Mucosa of descending colon (tissue), 3 donors: ENCODE measurements around the gene PLA1A. TPM values are rescaled to one million over a fixed set of nuclear protein-coding genes. Genes with fewer than 3 reads are reported as not detected.

Experiments
- ATAC-seq: fragments of 200-7000 bp; cut with Tn5 transposase; one replicate; pipeline ENCODE4 v1.9.1; 2020; ENCODE audit warnings: mild to moderate bottlenecking, moderate library complexity
- DNase-seq, 3 donors: peaks; one replicate each; pipeline ENCODE4 v3.0.0-alpha.2; 2020
- H3K36me3 ChIP-seq: fragments of 200-600 bp; one replicate; pipeline ENCODE4 v1.8.0; 2021; ENCODE audit warnings: low read depth, mild to moderate bottlenecking
- H3K4me1 ChIP-seq: fragments of 200-600 bp; one replicate; pipeline ENCODE4 v1.8.0; 2021; ENCODE audit warnings: low read depth, mild to moderate bottlenecking
- H3K4me3 ChIP-seq: fragments of 200-600 bp; one replicate; pipeline ENCODE4 v1.8.0; 2021; ENCODE audit warnings: mild to moderate bottlenecking
- H3K9me3 ChIP-seq: fragments of 200-600 bp; one replicate; pipeline ENCODE4 v1.8.0; 2021; ENCODE audit warnings: mild to moderate bottlenecking
- CTCF ChIP-seq: fragments of 200-600 bp; IDR thresholded peaks from one replicate; pipeline ENCODE4 v1.8.0; 2022; ENCODE audit warnings: antibody characterized with exemption, mild to moderate bottlenecking
- intact Hi-C, 2 donors: fragments of 100-400 bp; cut with DNase I in 1 of 2; cut with micrococcal nuclease in 1 of 2; formaldehyde crosslinking; loops; one replicate each; pipeline versions ENCODE4 v1.11.0 to v1.11.1; 2022; cut with DNase I, micrococcal nuclease
- total RNA-seq, 3 donors: library from RNA; stranded (reverse); fragmentation: NEBNext Ultra II Directional in 2 of 3; extraction: Animal tissue kit (Norgen Biotek cat#: 25700) in 2 of 3; gene quantifications; one replicate each; pipeline versions ENCODE4 v1.2.1 to v1.2.4, GENCODE V29; 2021 to 2023
- donor health status: DM: no; HTN: no; CAD: no; lungs with moderate emphysema.
- donor health status: DM: no; HTN: no; CAD: no.
- donor health status: DM: no; HTN: yes; CAD: no.

Gene PLA1A
- total RNA-seq, 3 donors from 2014 or later, result 0.58 to 2.1 (median 1.5) TPM

- no peaks in the 10 kb centered on the region for H3K9me3 ChIP-seq
- DNase-seq (no peak), ATAC-seq (no peak)
- no peak for TF ChIP-seq CTCF
- no peak overlapping the region for H3K4me3 ChIP-seq
- intact Hi-C loops, result no loop called here
- H3K36me3 ChIP-seq, result no peaks in the 10 kb centered on the region
- no peaks in the 10 kb centered on the region for H3K4me1 ChIP-seq
Measured at GRCh38 chr3:119613872-119614271, 16.2 kb downstream of the PLA1A start.

- no peak for TF ChIP-seq CTCF
- DNase-seq (no peak), ATAC-seq (no peak)
- intact Hi-C loops, result no loop called here
- Histone ChIP-seq H3K9me3 (no peaks in the 10 kb centered on the region), H3K36me3 (no peaks in the 10 kb centered on the region), H3K4me1 (no peaks in the 10 kb centered on the region), H3K4me3 (no peak overlapping the region)
Measured at GRCh38 chr3:119616056-119616455, 18.4 kb downstream of the PLA1A start.

- H3K4me3 ChIP-seq, result no peak overlapping the region
- intact Hi-C loops, result no loop called here
- no peaks in the 10 kb centered on the region for H3K4me1 ChIP-seq
- H3K9me3 ChIP-seq, result no peaks in the 10 kb centered on the region
- TF ChIP-seq CTCF, result no peak
- ATAC-seq (no peak), DNase-seq (no peak)
- H3K36me3 ChIP-seq, result no peaks in the 10 kb centered on the region
Measured at GRCh38 chr3:119619094-119619493, 21.4 kb downstream of the PLA1A start.

- Histone ChIP-seq H3K9me3 (no peaks in the 10 kb centered on the region), H3K4me3 (no peak overlapping the region), H3K4me1 (no peaks in the 10 kb centered on the region), H3K36me3 (no peaks in the 10 kb centered on the region)
- intact Hi-C loops, result no loop called here
- no peak for DNase-seq
- ATAC-seq, result no peak
- TF ChIP-seq CTCF, result no peak
Measured at GRCh38 chr3:119620899-119621298, 23.2 kb downstream of the PLA1A start.

GRCh38 chr3:119624002-119624720, 26.5 kb downstream of the PLA1A start:
- no peak for TF ChIP-seq CTCF
- no peak overlapping the region for H3K4me3 ChIP-seq
- H3K9me3 ChIP-seq, result no peaks in the 10 kb centered on the region
- no peaks in the 10 kb centered on the region for H3K36me3 ChIP-seq
- intact Hi-C loops, result no loop called here
- ATAC-seq (no peak), DNase-seq (no peak)
- H3K4me1 ChIP-seq, result no peaks in the 10 kb centered on the region
